Lung (tissue), 12 donors: ENCODE results near the gene PCDHGA12. TPM values are rescaled to one million over a fixed set of nuclear protein-coding genes. Genes with fewer than 3 reads are reported as not detected.

Source experiments
- ATAC-seq: fragments of 200-7000 bp; cut with Tn5 transposase; one replicate; pipeline ENCODE4 v1.9.1; 2020; ENCODE audit warnings: moderate number of reproducible peaks; ENCODE audit not compliant: insufficient read depth, low FRiP score
- DNase-seq, 3 donors: peaks; one replicate each; pipeline ENCODE4 v3.0.0-alpha.2; 2013 to 2017
- H3K27ac ChIP-seq, 2 donors: one replicate each; pipeline ENCODE4 v1.5.1; 2013; ENCODE audit warnings: mild to moderate bottlenecking in 2 of 2, moderate library complexity in 2 of 2, control low read depth in 1 of 2, inconsistent platforms in 1 of 2, low read depth in 1 of 2, low read length in 1 of 2
- H3K27me3 ChIP-seq, 3 donors: one replicate each; pipeline ENCODE4 v1.5.1; 2013; ENCODE audit warnings: low read length in 2 of 3; ENCODE audit not compliant: control insufficient read depth in 3 of 3, insufficient read depth in 3 of 3
- H3K36me3 ChIP-seq, 4 donors: one replicate each; pipeline ENCODE4 v1.5.1; 2013; ENCODE audit warnings: low read length in 4 of 4, mild to moderate bottlenecking in 1 of 4, moderate library complexity in 1 of 4; ENCODE audit not compliant: control insufficient read depth in 4 of 4, insufficient read depth in 4 of 4
- H3K4me1 ChIP-seq, 5 donors: one replicate each; pipeline ENCODE4 v1.5.1; 2013; ENCODE audit warnings: low read length in 5 of 5, mild to moderate bottlenecking in 2 of 5, moderate library complexity in 1 of 5; ENCODE audit not compliant: control insufficient read depth in 5 of 5, insufficient read depth in 5 of 5
- H3K4me3 ChIP-seq: one replicate; pipeline ENCODE4 v1.5.1; 2013; ENCODE audit warnings: mild to moderate bottlenecking, control low read depth, moderate library complexity
- H3K9ac ChIP-seq, 2 donors: one replicate each; pipeline ENCODE4 v1.5.1; 2013; ENCODE audit warnings: low read length in 2 of 2, control low read depth in 1 of 2; ENCODE audit not compliant: insufficient read depth in 1 of 2
- H3K9me3 ChIP-seq, 4 donors: one replicate each; pipeline ENCODE4 v1.5.1; 2013; ENCODE audit warnings: low read length in 3 of 4, mild to moderate bottlenecking in 1 of 4, moderate library complexity in 1 of 4; ENCODE audit not compliant: control insufficient read depth in 4 of 4, insufficient read depth in 3 of 4
- WGBS, 2 donors: extraction: QIAGEN DNeasy Blood & Tissue Kit; methylation state at CpG; one replicate each; pipeline ENCODE4 v1.1.7; 2013; 5-methylcytosine and 5-hydroxymethylcytosine counted together
- polyA plus RNA-seq, 2 donors: library from polyadenylated mRNA; stranded (reverse); fragments of 200-250 nt; gene quantifications; one replicate each; pipeline ENCODE4 v1.2.1, GENCODE V29; 2013
- total RNA-seq, 2 donors: library from RNA; depleted of rRNA in 1 of 2; stranded (reverse); fragments of >200 nt in 1 of 2; gene quantifications; one replicate each; pipeline ENCODE4 v1.2.1, GENCODE V29; 2014 to 2021
- TF ChIP-seq, protein P1 (sequence below): IDR thresholded peaks from 2 replicates; pipeline ENCODE4 v1.5.1; 2012; ENCODE audit warnings: mild to moderate bottlenecking; ENCODE audit errors: control extremely low read depth, extremely low read depth
- donor health status: control.
- donor health status: control.
- donor health status: Bipolar disorder and iron deficiency.
- donor health status: healthy.
- donor health status: DM: yes; HTN: yes; CAD: no.

PCDHGA12 gene
- total and polyA plus RNA-seq, 4 donors, result 1.2 to 7.9 (median 3.6) TPM

DNA sequence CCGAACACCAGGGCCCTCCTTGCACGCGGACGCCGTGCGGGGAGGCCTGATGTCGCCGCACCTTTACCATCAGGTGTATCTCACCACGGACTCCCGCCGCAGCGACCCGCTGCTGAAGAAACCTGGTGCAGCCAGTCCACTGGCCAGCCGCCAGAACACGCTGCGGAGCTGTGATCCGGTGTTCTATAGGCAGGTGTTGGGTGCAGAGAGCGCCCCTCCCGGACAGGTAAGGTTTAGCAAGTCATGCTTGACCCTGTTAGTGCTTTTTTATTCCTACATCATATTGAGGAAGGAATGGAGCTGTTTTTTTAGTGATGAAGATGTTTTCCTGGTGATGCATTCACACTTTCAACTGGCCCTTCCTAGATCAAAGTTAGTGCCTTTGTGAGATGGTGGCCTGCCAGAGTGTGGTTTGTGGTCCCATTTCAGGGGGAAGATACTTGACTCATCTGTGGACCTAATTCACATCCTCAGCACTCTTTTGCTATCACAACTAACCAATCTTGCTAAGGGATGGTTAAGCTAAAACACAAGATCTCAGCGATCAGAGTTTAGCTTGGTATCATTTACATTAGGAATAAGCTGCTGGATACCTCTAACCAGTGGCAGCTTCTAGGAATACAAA, 48.1 kb downstream of the PCDHGA12 start:
- Histone ChIP-seq H3K4me3 (peak overlapping the region; percentile 52), H3K9ac (peak overlapping the region in 1 of 2 donors; percentile 99), H3K27ac (peak overlapping the region in 1 of 2 donors; percentile 1), H3K36me3 (peaks cover 0 to 9% (median 5%) of the 10 kb centered on the region in 4 donors), H3K9me3 (peaks cover 0 to 5% (median 0%) of the 10 kb centered on the region in 4 donors), H3K27me3 (peaks cover 0 to 13% (median 0%) of the 10 kb centered on the region in 3 donors), H3K4me1 (peaks cover 3 to 61% (median 18%) of the 10 kb centered on the region in 5 donors)
- TF ChIP-seq, protein P1, sequence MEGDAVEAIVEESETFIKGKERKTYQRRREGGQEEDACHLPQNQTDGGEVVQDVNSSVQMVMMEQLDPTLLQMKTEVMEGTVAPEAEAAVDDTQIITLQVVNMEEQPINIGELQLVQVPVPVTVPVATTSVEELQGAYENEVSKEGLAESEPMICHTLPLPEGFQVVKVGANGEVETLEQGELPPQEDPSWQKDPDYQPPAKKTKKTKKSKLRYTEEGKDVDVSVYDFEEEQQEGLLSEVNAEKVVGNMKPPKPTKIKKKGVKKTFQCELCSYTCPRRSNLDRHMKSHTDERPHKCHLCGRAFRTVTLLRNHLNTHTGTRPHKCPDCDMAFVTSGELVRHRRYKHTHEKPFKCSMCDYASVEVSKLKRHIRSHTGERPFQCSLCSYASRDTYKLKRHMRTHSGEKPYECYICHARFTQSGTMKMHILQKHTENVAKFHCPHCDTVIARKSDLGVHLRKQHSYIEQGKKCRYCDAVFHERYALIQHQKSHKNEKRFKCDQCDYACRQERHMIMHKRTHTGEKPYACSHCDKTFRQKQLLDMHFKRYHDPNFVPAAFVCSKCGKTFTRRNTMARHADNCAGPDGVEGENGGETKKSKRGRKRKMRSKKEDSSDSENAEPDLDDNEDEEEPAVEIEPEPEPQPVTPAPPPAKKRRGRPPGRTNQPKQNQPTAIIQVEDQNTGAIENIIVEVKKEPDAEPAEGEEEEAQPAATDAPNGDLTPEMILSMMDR, result no peak
- WGBS, 2 donors, result 34 to 35% methylated on average over 20 of the region's 20 CpGs
- DNase-seq (peak; percentile 42 to 78 (median 74)), ATAC-seq (no peak)

DNA sequence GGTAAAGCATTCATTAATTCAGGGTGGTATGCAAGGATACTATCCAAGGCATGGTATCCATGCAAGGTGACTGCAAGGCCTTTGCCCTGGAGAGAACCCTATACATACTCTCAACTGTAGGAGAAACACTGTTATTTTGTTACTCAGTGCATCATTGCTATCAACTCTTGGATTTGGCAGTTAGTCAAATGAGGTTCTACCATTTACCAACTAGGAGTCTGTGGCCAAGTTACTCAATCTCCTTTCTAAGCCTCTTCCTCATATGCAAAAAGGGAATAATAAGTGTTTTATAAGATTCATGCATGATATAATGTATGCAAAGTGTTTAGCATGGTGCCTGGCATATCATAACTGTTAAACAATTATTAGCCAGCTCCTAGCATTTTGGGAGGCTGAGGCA, 49.5 kb downstream of the PCDHGA12 start:
- DNase-seq (no peak), ATAC-seq (no peak)
- Histone ChIP-seq H3K27me3 (peaks cover 0 to 23% (median 0%) of the 10 kb centered on the region in 3 donors), H3K9me3 (peaks cover 0 to 5% (median 0%) of the 10 kb centered on the region in 4 donors), H3K4me3 (no peak overlapping the region), H3K9ac (no peak overlapping the region), H3K36me3 (peaks cover 0 to 9% (median 5%) of the 10 kb centered on the region in 4 donors), H3K4me1 (peaks cover 8 to 73% (median 19%) of the 10 kb centered on the region in 5 donors), H3K27ac (no peak overlapping the region)
- TF ChIP-seq, protein P1, result no peak

Other genes starting within 250 kb of the PCDHGA12 start
Only the 30 nearest of the 35 such genes appear.
- 1 to 10 TPM; 3.3 to 7.7 TPM for gene PCDHB13, start 216.6 kb upstream of the PCDHGA12 start, total RNA-seq
- gene PCDHB13, start 216.6 kb upstream of the PCDHGA12 start, polyA plus RNA-seq, result under 1 TPM; 0.58 to 0.59 TPM
- gene PCDHB14, start 207.2 kb upstream of the PCDHGA12 start, total RNA-seq, result 10 to 100 TPM in 1 of 2 donors, 1 to 10 TPM in 1; 2.8 to 10.6 TPM
- gene PCDHB14, start 207.2 kb upstream of the PCDHGA12 start, polyA plus RNA-seq, result 1 to 10 TPM in 1 of 2 donors, under 1 TPM in 1; 0.67 to 1.2 TPM
- gene PCDHB15, start 185.1 kb upstream of the PCDHGA12 start, total RNA-seq, result 1 to 10 TPM; 3.2 to 8.0 TPM
- 1 to 10 TPM; 1.4 to 1.8 TPM for gene PCDHB15, start 185.1 kb upstream of the PCDHGA12 start, polyA plus RNA-seq
- gene SLC25A2, start 126.5 kb upstream of the PCDHGA12 start, total RNA-seq, result under 1 TPM; 0.17 to 0.83 TPM
- gene SLC25A2, start 126.5 kb upstream of the PCDHGA12 start, polyA plus RNA-seq, result under 1 TPM; 0.05 to 0.22 TPM
- gene TAF7, start 109.7 kb upstream of the PCDHGA12 start, total RNA-seq, result 10 to 100 TPM; 51.4 to 97.1 TPM
- gene TAF7, start 109.7 kb upstream of the PCDHGA12 start, polyA plus RNA-seq, result 10 to 100 TPM; 29.9 to 76.2 TPM
- gene PCDHGA1, start 100.0 kb upstream of the PCDHGA12 start, total RNA-seq, result under 1 TPM; 0.57 to 0.71 TPM
- under 1 TPM; 0.15 to 0.16 TPM for gene PCDHGA1, start 100.0 kb upstream of the PCDHGA12 start, polyA plus RNA-seq
- 1 to 10 TPM; 5.5 to 7.7 TPM for gene PCDHGA2, start 91.7 kb upstream of the PCDHGA12 start, total RNA-seq
- 1 to 10 TPM in 1 of 2 donors, under 1 TPM in 1; 0.39 to 1.1 TPM for gene PCDHGA2, start 91.7 kb upstream of the PCDHGA12 start, polyA plus RNA-seq
- gene PCDHGA3, start 86.7 kb upstream of the PCDHGA12 start, total RNA-seq, result 1 to 10 TPM; 2.1 to 5.1 TPM
- gene PCDHGA3, start 86.7 kb upstream of the PCDHGA12 start, polyA plus RNA-seq, result under 1 TPM; 0.26 to 0.45 TPM
- 1 to 10 TPM; 2.4 to 8.4 TPM for gene PCDHGB1, start 80.4 kb upstream of the PCDHGA12 start, total RNA-seq
- gene PCDHGB1, start 80.4 kb upstream of the PCDHGA12 start, polyA plus RNA-seq, result under 1 TPM; 0.17 to 0.20 TPM
- gene PCDHGA4, start 75.5 kb upstream of the PCDHGA12 start, total RNA-seq, result 1 to 10 TPM; 4.6 to 7.0 TPM
- gene PCDHGA4, start 75.5 kb upstream of the PCDHGA12 start, polyA plus RNA-seq, result under 1 TPM; 0.35 to 0.48 TPM
- gene PCDHGB2, start 70.5 kb upstream of the PCDHGA12 start, total RNA-seq, result 10 to 100 TPM in 1 of 2 donors, 1 to 10 TPM in 1; 4.6 to 10.1 TPM
- under 1 TPM; 0.28 to 0.48 TPM for gene PCDHGB2, start 70.5 kb upstream of the PCDHGA12 start, polyA plus RNA-seq
- gene PCDHGA5, start 66.3 kb upstream of the PCDHGA12 start, total RNA-seq, result 1 to 10 TPM; 2.9 to 9.3 TPM
- under 1 TPM; 0.31 to 0.32 TPM for gene PCDHGA5, start 66.3 kb upstream of the PCDHGA12 start, polyA plus RNA-seq
- 1 to 10 TPM; 3.2 to 7.9 TPM for gene PCDHGB3, start 60.3 kb upstream of the PCDHGA12 start, total RNA-seq
- under 1 TPM; 0.18 to 0.24 TPM for gene PCDHGB3, start 60.3 kb upstream of the PCDHGA12 start, polyA plus RNA-seq
- 1 to 10 TPM; 4.9 to 8.5 TPM for gene PCDHGA6, start 56.6 kb upstream of the PCDHGA12 start, total RNA-seq
- under 1 TPM; 0.59 to 0.96 TPM for gene PCDHGA6, start 56.6 kb upstream of the PCDHGA12 start, polyA plus RNA-seq
- 1 to 10 TPM; 2.9 to 6.3 TPM for gene PCDHGA7, start 47.8 kb upstream of the PCDHGA12 start, total RNA-seq
- gene PCDHGA7, start 47.8 kb upstream of the PCDHGA12 start, polyA plus RNA-seq, result under 1 TPM; 0.23 to 0.30 TPM
- gene PCDHGB4, start 42.8 kb upstream of the PCDHGA12 start, total RNA-seq, result 10 to 100 TPM in 1 of 2 donors, 1 to 10 TPM in 1; 6.9 to 12.1 TPM
- gene PCDHGB4, start 42.8 kb upstream of the PCDHGA12 start, polyA plus RNA-seq, result 1 to 10 TPM in 1 of 2 donors, under 1 TPM in 1; 0.31 to 1.0 TPM
- gene PCDHGA8, start 37.9 kb upstream of the PCDHGA12 start, total RNA-seq, result 1 to 10 TPM; 1.9 to 7.3 TPM
- under 1 TPM; 0.06 to 0.18 TPM for gene PCDHGA8, start 37.9 kb upstream of the PCDHGA12 start, polyA plus RNA-seq
- 10 to 100 TPM in 1 of 2 donors, 1 to 10 TPM in 1; 10.0 to 14.3 TPM for gene PCDHGB5, start 32.6 kb upstream of the PCDHGA12 start, total RNA-seq
- 1 to 10 TPM; 1.2 to 2.5 TPM for gene PCDHGB5, start 32.6 kb upstream of the PCDHGA12 start, polyA plus RNA-seq
- 10 to 100 TPM in 1 of 2 donors, 1 to 10 TPM in 1; 4.8 to 13.8 TPM for gene PCDHGA9, start 27.7 kb upstream of the PCDHGA12 start, total RNA-seq
- under 1 TPM; 0.59 to 0.90 TPM for gene PCDHGA9, start 27.7 kb upstream of the PCDHGA12 start, polyA plus RNA-seq
- 10 to 100 TPM in 1 of 2 donors, 1 to 10 TPM in 1; 6.1 to 11.6 TPM for gene PCDHGB6, start 22.5 kb upstream of the PCDHGA12 start, total RNA-seq
- 1 to 10 TPM; 1.1 to 2.2 TPM for gene PCDHGB6, start 22.5 kb upstream of the PCDHGA12 start, polyA plus RNA-seq
- 10 to 100 TPM in 1 of 2 donors, 1 to 10 TPM in 1; 5.7 to 12.9 TPM for gene PCDHGA10, start 17.5 kb upstream of the PCDHGA12 start, total RNA-seq
- gene PCDHGA10, start 17.5 kb upstream of the PCDHGA12 start, polyA plus RNA-seq, result under 1 TPM; 0.89 to 0.96 TPM
- gene PCDHGB7, start 12.8 kb upstream of the PCDHGA12 start, total RNA-seq, result 10 to 100 TPM; 16.6 to 18.1 TPM
- gene PCDHGB7, start 12.8 kb upstream of the PCDHGA12 start, polyA plus RNA-seq, result 1 to 10 TPM; 1.6 to 4.7 TPM
- gene PCDHGA11, start 9.5 kb upstream of the PCDHGA12 start, total RNA-seq, result 10 to 100 TPM in 1 of 2 donors, 1 to 10 TPM in 1; 3.8 to 11.1 TPM
- gene PCDHGA11, start 9.5 kb upstream of the PCDHGA12 start, polyA plus RNA-seq, result under 1 TPM; 0.65 to 0.81 TPM
- gene PCDHGC3, start 45.5 kb downstream of the PCDHGA12 start, total RNA-seq, result 100 to 1,000 TPM in 1 of 2 donors, 10 to 100 TPM in 1; 63.9 to 116 TPM
- 10 to 100 TPM; 44.8 to 73.4 TPM for gene PCDHGC3, start 45.5 kb downstream of the PCDHGA12 start, polyA plus RNA-seq
- gene PCDHGC4, start 54.5 kb downstream of the PCDHGA12 start, total RNA-seq, result 1 to 10 TPM; 3.1 to 8.7 TPM
- gene PCDHGC4, start 54.5 kb downstream of the PCDHGA12 start, polyA plus RNA-seq, result under 1 TPM; 0.08 to 0.24 TPM
- gene PCDHGC5, start 58.6 kb downstream of the PCDHGA12 start, total RNA-seq, result 1 to 10 TPM; 2.7 to 5.1 TPM
- gene PCDHGC5, start 58.6 kb downstream of the PCDHGA12 start, polyA plus RNA-seq, result under 1 TPM; 0.14 to 0.39 TPM
- 100 to 1,000 TPM in 1 of 2 donors, 10 to 100 TPM in 1; 41.7 to 151 TPM for gene DIAPH1, start 188.5 kb downstream of the PCDHGA12 start, total RNA-seq
- 10 to 100 TPM; 54.0 to 74.8 TPM for gene DIAPH1, start 188.5 kb downstream of the PCDHGA12 start, polyA plus RNA-seq
- gene HDAC3, start 206.3 kb downstream of the PCDHGA12 start, total RNA-seq, result 10 to 100 TPM; 52.3 to 62.5 TPM
- gene HDAC3, start 206.3 kb downstream of the PCDHGA12 start, polyA plus RNA-seq, result 10 to 100 TPM; 35.1 to 41.2 TPM
- 1 to 10 TPM; 1.2 to 6.5 TPM for gene RELL2, start 206.5 kb downstream of the PCDHGA12 start, total RNA-seq
- gene RELL2, start 206.5 kb downstream of the PCDHGA12 start, polyA plus RNA-seq, result 1 to 10 TPM; 5.9 to 6.9 TPM
- gene FCHSD1, start 220.9 kb downstream of the PCDHGA12 start, total RNA-seq, result 10 to 100 TPM; 20.3 to 23.2 TPM
- 10 to 100 TPM; 12.2 to 15.0 TPM for gene FCHSD1, start 220.9 kb downstream of the PCDHGA12 start, polyA plus RNA-seq